ENCODE measurements around the gene C1orf50. TPM values are rescaled to one million over a fixed set of nuclear protein-coding genes. Genes with fewer than 3 reads are reported as not detected.

Gene C1orf50
- total and polyA plus RNA-seq, 2 of the 4 experiments (the other 2 are of a cell fraction): 2.0 to 6.0 TPM

DNA sequence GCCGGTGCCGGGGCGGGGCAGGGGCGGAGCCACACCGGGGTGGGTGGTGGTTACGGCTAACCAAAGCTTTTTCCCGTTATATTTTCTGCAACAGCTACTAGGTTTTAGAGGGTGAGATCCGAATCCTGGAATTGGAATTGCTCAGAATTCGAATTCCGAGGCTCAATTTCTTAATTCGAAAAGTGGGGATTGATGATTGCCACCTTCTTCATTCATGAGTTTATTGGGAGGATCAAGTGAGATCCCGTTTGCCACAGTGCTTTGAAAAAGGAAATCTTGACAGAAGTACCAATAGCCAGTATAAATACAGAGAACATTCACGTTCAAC is 50.4 kb downstream of the C1orf50 start:
- peak overlapping the region; percentile 81; the same call in 1 of the 2 replicates for H3K14ac ChIP-seq (replicated peaks; ENCODE audit: low read depth, low read length)
- no peaks in the 10 kb centered on the region; the same call in 1 of the 2 replicates for H3K9me1 ChIP-seq (ENCODE audit: insufficient read depth, low read length)
- peak overlapping the region; percentile 24 for H2AFZ ChIP-seq (replicated peaks; ENCODE audit: low read length, poor library complexity)
- in situ Hi-C loops (cut with MboI; ENCODE audit: low sequenced_read_pairs): no loop called here
- peak overlapping the region; percentile 73; the same call in 1 of the 2 replicates for H3K18ac ChIP-seq (ENCODE audit: low read depth, low read length)
- no peak overlapping the region; the same call in 1 of the 2 replicates for H3K27ac ChIP-seq (ENCODE audit: insufficient read depth, low read length)
- no TSS peak for BruUV-seq (replicated peaks)
- no peaks in the 10 kb centered on the region for H3K36me3 ChIP-seq (ENCODE audit: control insufficient read depth, insufficient read depth, low read length)
- H3K56ac ChIP-seq (ENCODE audit: extremely low read depth, insufficient read depth, low read length): no peak overlapping the region
- H4K5ac ChIP-seq (ENCODE audit: low read depth, low read length): no peak overlapping the region
- POLR2A ChIA-PET (ENCODE audit: unreplicated experiment): interaction anchor here (0.5 kb wide), 1 partner anchor 1158 kb away, joined by 3 read pairs; no protein-coding TSS in a partner anchor
- H2AK5ac ChIP-seq (ENCODE audit: low read depth, low read length): no peak overlapping the region
- ATAC-seq (ENCODE audit: low read depth): no peak
- no peak for DNase-seq
- H2BK15ac ChIP-seq (ENCODE audit: low read depth, low read length): no peak overlapping the region
- CTCF ChIA-PET: no interaction called here
- no peak overlapping the region for H2BK120ac ChIP-seq (ENCODE audit: low read depth, low read length)
- TF ChIP-seq POLR2A (IDR thresholded peaks at IDR 0.05; ENCODE audit: low read depth, low read length): no peak
- no peak for TF ChIP-seq CHD1 (IDR thresholded peaks at IDR 0.05; ENCODE audit: low read depth, low read length)
- TF ChIP-seq ELK1 (IDR thresholded peaks at IDR 0.05; ENCODE audit: borderline replicate concordance, low read depth, low read length): no peak
- no peak for TF ChIP-seq FOS (IDR thresholded peaks at IDR 0.05; ENCODE audit: low read depth, low read length)
- TF ChIP-seq SMC3 (IDR thresholded peaks at IDR 0.05; ENCODE audit: low read depth, low read length): no peak
- H3K27me3 ChIP-seq (ENCODE audit: control insufficient read depth, insufficient read depth, low read length): no peaks in the 10 kb centered on the region
- H4K8ac ChIP-seq (ENCODE audit: low read depth in 2 of 2, low read length in 2 of 2): peak overlapping the region; percentile 22 to 94; a peak in 2 of 4 replicates
- no peak overlapping the region for H3K4ac ChIP-seq (ENCODE audit: low read depth, low read length)
- H3K9ac ChIP-seq (ENCODE audit: low read depth, low read length): peak overlapping the region; percentile 81; the same call in 1 of the 2 replicates
- intact Hi-C loops (cut with micrococcal nuclease): loop anchor here (5.0 kb wide), 1 partner anchor 50 kb away; the partner anchor contains the start of genes C1orf50 and P3H1
- H2BK5ac ChIP-seq (ENCODE audit: low read depth, low read length, poor library complexity, severe bottlenecking): peak overlapping the region; percentile 17
- no peak overlapping the region for H2BK20ac ChIP-seq (ENCODE audit: low read depth, low read length)
- no peak overlapping the region for H2AK9ac ChIP-seq (replicated peaks; ENCODE audit: low read depth, low read length, poor library complexity)
- dilution Hi-C loops (cut with HindIII; ENCODE audit: low sequenced_read_pairs, unreplicated experiment): no loop called here
- H3K4me1 ChIP-seq (ENCODE audit: control insufficient read depth, insufficient read depth, low read length): peaks cover 2% of the 10 kb centered on the region; the same call in 1 of the 2 replicates
- H4K20me1 ChIP-seq (ENCODE audit: insufficient read depth, low read length): no peaks in the 10 kb centered on the region
- no peak overlapping the region for H4K91ac ChIP-seq (ENCODE audit: insufficient read depth, low read depth, low read length)
- peak overlapping the region; percentile 100 for H3K4me2 ChIP-seq (ENCODE audit: low read depth, low read length)
- H3K4me3 ChIP-seq (ENCODE audit: insufficient read depth, low read depth, low read length): peak overlapping the region; percentile 92
- peak overlapping the region; percentile 88; the same call in 1 of the 2 replicates for H3K23ac ChIP-seq (ENCODE audit: low read depth, low read length)
- H3K9me3 ChIP-seq (ENCODE audit: control insufficient read depth, insufficient read depth, low read length): no peaks in the 10 kb centered on the region
- WGBS, 2 experiments (ENCODE audit: extremely low coverage in 2 of 2, insufficient read length in 1 of 2): no CpG with 5 or more reads among the region's 13 CpGs
- peaks cover 27 to 49% of the 10 kb centered on the region in 2 experiments for H3K79me1 ChIP-seq (ENCODE audit: low read depth in 1 of 2, low read length in 2 of 2)
